T-helper 2 cell treated with Interferon-gamma antibody and Interleukin-4, amounts not matched to agents 5 μg/mL and 100 μg/mL, for 36 hours (primary cell): ENCODE results near the gene ASCL5.
"Not testable (repeated sequence)": the region's sequence is repeated elsewhere in the genome, so short reads cannot be mapped to it uniquely, and the experiment has no call there.

ENCODE experiments used
- DNase-seq: peaks from one replicate; pipeline ENCODE4 v3.0.0; 2021; ENCODE audit warnings: low spot score
- H3K27ac Mint-ChIP-seq: one replicate; pipeline ENCODE4 v1.8.0; 2021; ENCODE audit warnings: mild to moderate bottlenecking, mixed read lengths
- H3K27me3 Mint-ChIP-seq: one replicate; pipeline ENCODE4 v1.8.0; 2021; ENCODE audit warnings: low read depth, mixed read lengths
- H3K36me3 Mint-ChIP-seq: one replicate; pipeline ENCODE4 v1.8.0; 2021; ENCODE audit warnings: low read depth, mixed read lengths
- H3K4me1 Mint-ChIP-seq: one replicate; pipeline ENCODE4 v1.8.0; 2021; ENCODE audit warnings: low read depth, mixed read lengths
- H3K4me3 Mint-ChIP-seq: one replicate; pipeline ENCODE4 v1.8.0; 2022; ENCODE audit warnings: mild to moderate bottlenecking, moderate library complexity, mixed read lengths
- H3K9me3 Mint-ChIP-seq: one replicate; pipeline ENCODE4 v1.8.0; 2021; ENCODE audit warnings: mixed read lengths

ASCL5 gene

GRCh38 chr1:201163036-201163435, 36.1 kb upstream of the ASCL5 start:
- H3K27me3 Mint-ChIP-seq, result peaks cover 14% of the 10 kb centered on the region
- H3K9me3 Mint-ChIP-seq, H3K27ac Mint-ChIP-seq, H3K4me3 Mint-ChIP-seq, DNase-seq, H3K36me3 Mint-ChIP-seq, H3K4me1 Mint-ChIP-seq: not testable (repeated sequence)

- Mint-ChIP-seq H3K9me3 (no peaks in the 10 kb centered on the region), H3K27me3 (peaks cover 27% of the 10 kb centered on the region), H3K4me3 (no peak overlapping the region), H3K36me3 (no peaks in the 10 kb centered on the region), H3K4me1 (peaks cover 12% of the 10 kb centered on the region), H3K27ac (no peak overlapping the region)
- DNase-seq, result no peak
These were observed 31.0 kb upstream of the ASCL5 start for GRCh38 chr1:201157949-201158348.

- H3K27ac Mint-ChIP-seq, result no peak overlapping the region
- no peaks in the 10 kb centered on the region for H3K36me3 Mint-ChIP-seq
- no peaks in the 10 kb centered on the region for H3K9me3 Mint-ChIP-seq
- H3K27me3 Mint-ChIP-seq, result peaks cover 20% of the 10 kb centered on the region
- DNase-seq, result no peak
- peaks cover 12% of the 10 kb centered on the region for H3K4me1 Mint-ChIP-seq
- no peak overlapping the region for H3K4me3 Mint-ChIP-seq
These were observed 29.8 kb upstream of the ASCL5 start for GRCh38 chr1:201156819-201157218.

GRCh38 chr1:201156346-201156745, 29.4 kb upstream of the ASCL5 start:
- H3K27ac Mint-ChIP-seq, result no peak overlapping the region
- no peaks in the 10 kb centered on the region for H3K9me3 Mint-ChIP-seq
- peaks cover 20% of the 10 kb centered on the region for H3K27me3 Mint-ChIP-seq
- no peak overlapping the region for H3K4me3 Mint-ChIP-seq
- H3K4me1 Mint-ChIP-seq, result peaks cover 12% of the 10 kb centered on the region
- no peaks in the 10 kb centered on the region for H3K36me3 Mint-ChIP-seq
- DNase-seq, result no peak

- no peak overlapping the region for H3K4me3 Mint-ChIP-seq
- peaks cover 16% of the 10 kb centered on the region for H3K27me3 Mint-ChIP-seq
- no peak overlapping the region for H3K27ac Mint-ChIP-seq
These were observed 28.4 kb upstream of the ASCL5 start for GRCh38 chr1:201155354-201155753.

GRCh38 chr1:201154389-201155165, 27.6 kb upstream of the ASCL5 start, which contains the start of gene TMEM9:
Gene TMEM9 (minus strand): TSS chr1:201154474. CDS start chr1:201153923, 551 bp downstream.
- peak within 1 kb of the TSS; percentile 75 for H3K27ac Mint-ChIP-seq
- H3K27me3 Mint-ChIP-seq, result peaks cover 16% of the 10 kb centered on the region
- no peaks in the 10 kb centered on the region for H3K9me3 Mint-ChIP-seq
- peaks cover 12% of the 10 kb centered on the region for H3K4me1 Mint-ChIP-seq
- peak within 1 kb of the TSS; percentile 83 for H3K4me3 Mint-ChIP-seq
- DNase-seq, result peak; percentile 92
- no peaks in the 10 kb centered on the region for H3K36me3 Mint-ChIP-seq

More at GRCh38 chr1:201155354-201155753, 28.4 kb upstream of the ASCL5 start:
- no peak for DNase-seq
- H3K9me3 Mint-ChIP-seq, result no peaks in the 10 kb centered on the region
- peaks cover 12% of the 10 kb centered on the region for H3K4me1 Mint-ChIP-seq
- no peaks in the 10 kb centered on the region for H3K36me3 Mint-ChIP-seq

- peaks cover 2% of the 10 kb centered on the region for H3K36me3 Mint-ChIP-seq
- no peaks in the 10 kb centered on the region for H3K9me3 Mint-ChIP-seq
- peaks cover 12% of the 10 kb centered on the region for H3K4me1 Mint-ChIP-seq
- H3K27me3 Mint-ChIP-seq, result peaks cover 16% of the 10 kb centered on the region
- H3K4me3 Mint-ChIP-seq, result peak overlapping the region; percentile 83
- peak overlapping the region; percentile 75 for H3K27ac Mint-ChIP-seq
- DNase-seq, result no peak
These were observed 26.7 kb upstream of the ASCL5 start for GRCh38 chr1:201153474-201154388.

- Mint-ChIP-seq H3K9me3 (no peaks in the 10 kb centered on the region), H3K4me1 (peaks cover 7% of the 10 kb centered on the region), H3K27me3 (peaks cover 1% of the 10 kb centered on the region), H3K36me3 (peaks cover 2% of the 10 kb centered on the region), H3K27ac (no peak overlapping the region), H3K4me3 (no peak overlapping the region)
- DNase-seq, result no peak
These were observed 22.4 kb upstream of the ASCL5 start for GRCh38 chr1:201149400-201149799.

- H3K36me3 Mint-ChIP-seq, result peaks cover 5% of the 10 kb centered on the region
- no peak overlapping the region for H3K4me3 Mint-ChIP-seq
- H3K4me1 Mint-ChIP-seq, result no peaks in the 10 kb centered on the region
- no peak overlapping the region for H3K27ac Mint-ChIP-seq
- H3K27me3 Mint-ChIP-seq, result no peaks in the 10 kb centered on the region
- H3K9me3 Mint-ChIP-seq, result no peaks in the 10 kb centered on the region
- DNase-seq, result no peak
These were observed 20.5 kb upstream of the ASCL5 start for GRCh38 chr1:201147396-201148015.

- H3K4me3 Mint-ChIP-seq, result no peak overlapping the region
- no peaks in the 10 kb centered on the region for H3K27me3 Mint-ChIP-seq
- no peaks in the 10 kb centered on the region for H3K4me1 Mint-ChIP-seq
- H3K36me3 Mint-ChIP-seq, result peaks cover 5% of the 10 kb centered on the region
- no peak overlapping the region for H3K27ac Mint-ChIP-seq
- DNase-seq, result no peak
- H3K9me3 Mint-ChIP-seq, result no peaks in the 10 kb centered on the region
These were observed 19.8 kb upstream of the ASCL5 start for GRCh38 chr1:201146626-201147390.

- Mint-ChIP-seq H3K36me3 (peaks cover 5% of the 10 kb centered on the region), H3K27me3 (no peaks in the 10 kb centered on the region), H3K27ac (no peak overlapping the region), H3K9me3 (no peaks in the 10 kb centered on the region), H3K4me1 (no peaks in the 10 kb centered on the region), H3K4me3 (no peak overlapping the region)
- DNase-seq, result no peak
These were observed 18.8 kb upstream of the ASCL5 start for GRCh38 chr1:201145816-201146215.

GRCh38 chr1:201145132-201145531, 18.1 kb upstream of the ASCL5 start:
- Mint-ChIP-seq H3K27me3 (no peaks in the 10 kb centered on the region), H3K36me3 (peaks cover 5% of the 10 kb centered on the region), H3K4me1 (no peaks in the 10 kb centered on the region), H3K27ac (no peak overlapping the region), H3K4me3 (no peak overlapping the region), H3K9me3 (no peaks in the 10 kb centered on the region)
- DNase-seq, result no peak

GRCh38 chr1:201144701-201145100, 17.7 kb upstream of the ASCL5 start:
- Mint-ChIP-seq H3K36me3 (peaks cover 5% of the 10 kb centered on the region), H3K4me3 (no peak overlapping the region), H3K4me1 (no peaks in the 10 kb centered on the region), H3K9me3 (no peaks in the 10 kb centered on the region), H3K27me3 (no peaks in the 10 kb centered on the region), H3K27ac (no peak overlapping the region)
- no peak for DNase-seq
